H1 (cell line): ENCODE measurements around the gene RCOR2. TPM values are rescaled to one million over a fixed set of nuclear protein-coding genes. Genes with fewer than 3 reads are reported as not detected.
A peak's percentile ranks its signal among the peaks of the same experiment; 100 is the strongest.

Experiments
- CTCF ChIA-PET: fragments of 300-600 bp; sonication (Branson Sonifier 250); formaldehyde crosslinking; loops from one replicate; lab custom pipeline; 2021; ENCODE audit not compliant: partially characterized antibody; lab: Charles Lee
- POLR2A ChIA-PET: fragments of 300-600 bp; sonication (Branson Sonifier 250); formaldehyde crosslinking; loops from one replicate; lab custom pipeline; 2021; ENCODE audit warnings: inconsistent platforms; ENCODE audit not compliant: partially characterized antibody; lab: Charles Lee
- DNase-seq, 2 experiments: peaks; one replicate each; pipeline versions ENCODE4 v3.0.0 to v3.0.0-alpha.2; 2010 to 2022; ENCODE audit warnings: low spot score in 2 of 2, low read depth in 1 of 2, mixed read lengths in 1 of 2
- FAIRE-seq: peaks from 2 replicates; lab custom pipeline; 2011; peaks lifted over from hg19 to GRCh38; lab: Jason Lieb, UNC
- H2AFZ ChIP-seq: 2 replicates; pipeline ENCODE4 v1.8.1; 2012; ENCODE audit warnings: low read length, inconsistent platforms
- H2AK5ac ChIP-seq: 2 replicates; pipeline ENCODE4 v1.6.1; 2013; ENCODE audit warnings: low read depth, low read length
- H2BK120ac ChIP-seq: replicated peaks from 2 replicates; pipeline ENCODE3; 2013; ENCODE audit warnings: low read depth, low read length, inconsistent platforms
- H2BK12ac ChIP-seq: 2 replicates; pipeline ENCODE4 v1.6.1; 2013; ENCODE audit warnings: low read depth, low read length
- H2BK15ac ChIP-seq: 2 replicates; pipeline ENCODE4 v1.6.1; 2013; ENCODE audit warnings: low read length
- H2BK20ac ChIP-seq: 2 replicates; pipeline ENCODE4 v1.6.1; 2013; ENCODE audit warnings: low read length
- H2BK5ac ChIP-seq: 2 replicates; pipeline ENCODE4 v1.6.1; 2013; ENCODE audit warnings: low read depth, low read length
- H3K14ac ChIP-seq: 2 replicates; pipeline ENCODE4 v1.6.1; 2013; ENCODE audit warnings: inconsistent platforms; ENCODE audit not compliant: insufficient read length
- H3K18ac ChIP-seq: 2 replicates; pipeline ENCODE4 v1.6.1; 2013; ENCODE audit warnings: low read length; ENCODE audit errors: extremely low read depth
- H3K23ac ChIP-seq: 2 replicates; pipeline ENCODE4 v1.6.1; 2013; ENCODE audit warnings: inconsistent platforms; ENCODE audit not compliant: insufficient read length
- H3K23me2 ChIP-seq: 2 replicates; pipeline ENCODE4 v1.6.1; 2013; ENCODE audit warnings: low read depth, low read length
- H3K27ac ChIP-seq: 2 replicates; pipeline ENCODE4 v1.6.1; 2011; ENCODE audit warnings: low read depth, low read length, inconsistent platforms
- H3K27me3 ChIP-seq, 4 experiments: replicated peaks in 1 of 4; 1 replicate in 1 of 4; 2 replicates in 3 of 4; pipeline versions ENCODE4 v1.6.1 to v1.8.1; 2011 to 2013; ENCODE audit warnings: low read length in 3 of 4, mild to moderate bottlenecking in 3 of 4, inconsistent platforms in 2 of 4, mixed read lengths in 2 of 4, moderate library complexity in 1 of 4; ENCODE audit not compliant: control insufficient read depth in 3 of 4, insufficient read depth in 3 of 4; ENCODE audit errors: extremely low read depth in 1 of 4
- H3K36me3 ChIP-seq, 4 experiments: 2 replicates each; pipeline versions ENCODE4 v1.6.1 to v1.8.1; 2011 to 2013; ENCODE audit warnings: mild to moderate bottlenecking in 4 of 4, low read length in 3 of 4, moderate library complexity in 2 of 4, control low read depth in 1 of 4, inconsistent platforms in 1 of 4; ENCODE audit not compliant: insufficient read depth in 4 of 4, control insufficient read depth in 2 of 4
- H3K4ac ChIP-seq: replicated peaks from 2 replicates; pipeline ENCODE3; 2013; ENCODE audit warnings: low read length, low read depth, mixed read lengths, inconsistent platforms; ENCODE audit not compliant: insufficient read length
- H3K4me1 ChIP-seq, 4 experiments: replicated peaks in 1 of 4; 1 replicate in 1 of 4; 2 replicates in 3 of 4; pipeline versions ENCODE4 v1.6.1 to v1.8.1; 2011 to 2013; ENCODE audit warnings: low read length in 3 of 4, inconsistent platforms in 2 of 4, mixed read lengths in 1 of 4; ENCODE audit not compliant: insufficient read depth in 4 of 4, control insufficient read depth in 3 of 4
- H3K4me2 ChIP-seq, 2 experiments: 2 replicates each; pipeline versions ENCODE4 v1.6.1 to v1.8.1; 2011 to 2013; ENCODE audit warnings: low read depth in 2 of 2, low read length in 2 of 2, control low read depth in 1 of 2, inconsistent platforms in 1 of 2, mild to moderate bottlenecking in 1 of 2; ENCODE audit not compliant: insufficient read depth in 1 of 2
- H3K4me3 ChIP-seq, 4 experiments: fragments of 200-600, 300-600 bp in 1 of 4; sonication (generic), shearing (Covaris generic), sonication (Bioruptor Twin) in 1 of 4; 2 replicates each; pipeline versions ENCODE4 v1.5.1 to v1.8.1; 2011 to 2016; ENCODE audit warnings: low read length in 4 of 4, low read depth in 3 of 4, control low read depth in 2 of 4, inconsistent platforms in 2 of 4, mild to moderate bottlenecking in 2 of 4, mixed read lengths in 1 of 4, moderate library complexity in 1 of 4; ENCODE audit not compliant: insufficient read depth in 2 of 4; ENCODE audit errors: extremely low read depth in 1 of 4
- H3K56ac ChIP-seq: replicated peaks from 2 replicates; pipeline ENCODE3; 2013; ENCODE audit warnings: low read depth, mild to moderate bottlenecking, mixed read lengths, low read length, inconsistent platforms; ENCODE audit not compliant: insufficient read length
- H3K79me1 ChIP-seq: 2 replicates; pipeline ENCODE4 v1.6.1; 2013; ENCODE audit warnings: low read depth, low read length, control low read depth
- H3K79me2 ChIP-seq, 2 experiments: 2 replicates each; pipeline versions ENCODE4 v1.6.1 to v1.8.1; 2012 to 2013; ENCODE audit warnings: low read length in 2 of 2, mild to moderate bottlenecking in 2 of 2, inconsistent platforms in 1 of 2; ENCODE audit not compliant: insufficient read depth in 2 of 2, control insufficient read depth in 1 of 2
- H3K9ac ChIP-seq, 4 experiments: replicated peaks in 1 of 4; 1 replicate in 1 of 4; 2 replicates in 3 of 4; pipeline versions ENCODE4 v1.6.1 to v1.8.1; 2011 to 2013; ENCODE audit warnings: low read depth in 3 of 4, low read length in 3 of 4, control low read depth in 2 of 4, mild to moderate bottlenecking in 2 of 4, moderate library complexity in 2 of 4, inconsistent platforms in 1 of 4; ENCODE audit errors: extremely low read depth in 1 of 4
- H3K9me3 ChIP-seq, 2 experiments: 2 replicates each; pipeline versions ENCODE4 v1.6.1 to v1.8.1; 2012 to 2013; ENCODE audit warnings: mild to moderate bottlenecking in 2 of 2, moderate library complexity in 2 of 2, control low read depth in 1 of 2, inconsistent platforms in 1 of 2, low read depth in 1 of 2, low read length in 1 of 2, mixed read lengths in 1 of 2; ENCODE audit not compliant: insufficient read depth in 2 of 2
- H4K20me1 ChIP-seq, 2 experiments: replicated peaks in 1 of 2; 2 replicates each; pipeline versions ENCODE3 to v1.8.1; 2011 to 2013; ENCODE audit warnings: inconsistent platforms in 2 of 2, low read length in 2 of 2, mild to moderate bottlenecking in 1 of 2; ENCODE audit not compliant: insufficient read depth in 2 of 2, control insufficient read depth in 1 of 2
- H4K5ac ChIP-seq: 2 replicates; pipeline ENCODE4 v1.6.1; 2013; ENCODE audit warnings: low read length, low read depth, mixed read lengths, inconsistent platforms; ENCODE audit not compliant: insufficient read length
- H4K8ac ChIP-seq: 2 replicates; pipeline ENCODE4 v1.8.0; 2013; ENCODE audit warnings: mild to moderate bottlenecking, moderate library complexity, low read length, inconsistent platforms; ENCODE audit not compliant: insufficient read depth; ENCODE audit errors: extremely low read depth
- H4K91ac ChIP-seq: replicated peaks from 2 replicates; pipeline ENCODE3; 2013; ENCODE audit warnings: low read length, mixed read lengths, inconsistent platforms; ENCODE audit not compliant: insufficient read length
- ATF3 ChIP-seq: IDR thresholded peaks from 2 replicates; pipeline ENCODE4 v1.6.1; 2011; ENCODE audit warnings: low read depth, mild to moderate bottlenecking, low read length; ENCODE audit not compliant: insufficient read depth
- BCL11A ChIP-seq, 2 experiments: IDR thresholded peaks; one replicate each; pipeline ENCODE4 v1.6.1; 2011; ENCODE audit warnings: low read depth in 2 of 2, low read length in 2 of 2, mild to moderate bottlenecking in 2 of 2
- KDM1A ChIP-seq: fragments of 200-600, 300-600 bp; sonication (generic); IDR thresholded peaks from 2 replicates; pipeline ENCODE4 v1.7.1; 2016; ENCODE audit warnings: mild to moderate bottlenecking, low read length, borderline replicate concordance
- NANOG ChIP-seq: IDR thresholded peaks from 2 replicates; pipeline ENCODE4 v1.6.1; 2011; ENCODE audit warnings: low read length, low read depth, mild to moderate bottlenecking, inconsistent platforms; ENCODE audit not compliant: insufficient read depth, poor library complexity, severe bottlenecking
- PHF8 ChIP-seq: fragments of 200-600 bp; sonication (generic); conservative IDR thresholded peaks from 2 replicates; pipeline ENCODE4 v1.7.1; 2012; ENCODE audit warnings: low read depth, mild to moderate bottlenecking, inconsistent platforms, low read length, moderate library complexity
- POLR2A ChIP-seq, 2 experiments: IDR thresholded peaks; 1 replicate in 1 of 2; 2 replicates in 1 of 2; pipeline ENCODE4 v1.6.1; 2011; ENCODE audit warnings: low read depth in 2 of 2, low read length in 2 of 2, mild to moderate bottlenecking in 2 of 2; ENCODE audit errors: control extremely low read depth in 1 of 2
- POU5F1 ChIP-seq: IDR thresholded peaks from 2 replicates; pipeline ENCODE4 v1.6.1; 2011; ENCODE audit warnings: low read depth, mild to moderate bottlenecking, low read length, moderate library complexity
- SRF ChIP-seq: IDR thresholded peaks from 2 replicates; pipeline ENCODE4 v1.6.1; 2011; ENCODE audit warnings: mild to moderate bottlenecking, low read depth, low read length, moderate library complexity
- SUZ12 ChIP-seq: fragments of 200-600 bp; sonication (generic); IDR thresholded peaks from 2 replicates; pipeline ENCODE4 v1.6.1; 2012; ENCODE audit warnings: mild to moderate bottlenecking, inconsistent platforms, low read length, moderate library complexity, mixed read lengths
- TBP ChIP-seq: IDR thresholded peaks from 2 replicates; pipeline ENCODE4 v1.6.1; 2011; ENCODE audit warnings: low read depth, low read length, improper control_type of control experiment
- WGBS, 2 experiments: shearing (Covaris generic) in 1 of 2; methylation state at CpG; one replicate each; pipeline versions ENCODE4 v1.1.6 to v1.1.7; 2013 to 2015; ENCODE audit warnings: low lambda C conversion rate in 2 of 2, mixed read lengths in 2 of 2, inconsistent platforms in 1 of 2, low coverage in 1 of 2, missing lambda C conversion rate in 1 of 2; ENCODE audit not compliant: insufficient replicate concordance in 2 of 2, insufficient coverage in 1 of 2, insufficient read length in 1 of 2; ENCODE audit errors: extremely low coverage in 1 of 2, missing lambda C conversion rate in 1 of 2; 5-methylcytosine and 5-hydroxymethylcytosine counted together
- polyA plus RNA-seq, 7 experiments: library from polyadenylated mRNA; depleted of rRNA in 3 of 7; stranded (reverse) in 5 of 7; unstranded in 2 of 7; fragments of >200 nt in 5 of 7; fragments of 200-250 nt in 2 of 7; gene quantifications; 1 replicate in 5 of 7; 2 replicates in 1 of 7; 4 replicates in 1 of 7; pipeline versions ENCODE4 v1.2.1 to v1.2.3, GENCODE V29; 2011 to 2013; ENCODE audit warnings: missing spikeins in 2 of 7, mixed read lengths in 2 of 7
- total RNA-seq: library from RNA; stranded (reverse); fragmentation: NEBNext Ultra II Directional; extraction: Animal tissue kit (Norgen Biotek cat#: 25700); gene quantifications from 2 replicates; pipeline ENCODE4 v1.2.1, GENCODE V29; 2021

Gene RCOR2
- total and polyA plus RNA-seq, 2 of the 8 experiments (the other 6 are each of a cell fraction or from before 2014, with no cell fraction given) = 54.6 to 78.0 TPM

- H4K20me1 ChIP-seq = peaks cover 4 to 7% of the 10 kb centered on the region in 2 experiments
- peak within 1 kb of the TSS; percentile 99 for H2BK5ac ChIP-seq
- DNase-seq (peak; percentile 94 to 96), FAIRE-seq (no peak)
- peak within 1 kb of the TSS; percentile 65 to 99 (median 76) for H3K4me3 ChIP-seq
- H3K23ac ChIP-seq = no peak within 1 kb of the TSS
- H4K5ac ChIP-seq = peak within 1 kb of the TSS; percentile 100
- H3K4ac ChIP-seq = peak within 1 kb of the TSS; percentile 97
- H3K56ac ChIP-seq = peak within 1 kb of the TSS; percentile 89
- H2BK20ac ChIP-seq = 0 out of 2 replicates have a peak within 1 kb of the TSS, but pooled peaks have one; percentile 61
- peak within 1 kb of the TSS; percentile 99 for H4K91ac ChIP-seq
- no peak within 1 kb of the TSS for H2AK5ac ChIP-seq
- no peaks in the 10 kb centered on the region for H3K9me3 ChIP-seq
- peak within 1 kb of the TSS; percentile 83 for H2AFZ ChIP-seq
- peaks cover 0 to 3% (median 2%) of the 10 kb centered on the region in 4 experiments; a peak in 4 of 8 replicates for H3K36me3 ChIP-seq
- ChIA-PET POLR2A (interaction anchor here (0.7 to 11.5 kb wide), 4 partner anchors 11 to 101 kb away, joined by 3 to 173 read pairs (median 3); partner anchors contain the start of gene RCOR2), CTCF (interaction anchor here (1.0 to 7.1 kb wide), 3 partner anchors 17 to 24 kb away, joined by 5 to 129 read pairs (median 39); partner anchors contain the start of gene RCOR2)
- H2BK15ac ChIP-seq = peak within 1 kb of the TSS; percentile 99; the same call in 1 of the 2 replicates
- H4K8ac ChIP-seq = peak within 1 kb of the TSS; percentile 99
- peak within 1 kb of the TSS; percentile 80 to 94 for H3K4me2 ChIP-seq
- H2BK12ac ChIP-seq = no peak within 1 kb of the TSS; the same call in 1 of the 2 replicates
- H3K79me2 ChIP-seq = peaks cover 4 to 42% of the 10 kb centered on the region in 2 experiments
- H3K9ac ChIP-seq = peak within 1 kb of the TSS; percentile 59 to 96 (median 84)
- H3K4me1 ChIP-seq = no peaks in the 10 kb centered on the region; a peak in 1 of 7 replicates
- H3K18ac ChIP-seq = peak within 1 kb of the TSS; percentile 100
- H3K14ac ChIP-seq = no peak within 1 kb of the TSS
- peaks cover 3% of the 10 kb centered on the region; the same call in 1 of the 2 replicates for H3K79me1 ChIP-seq
- H2BK120ac ChIP-seq = peak within 1 kb of the TSS; percentile 90
- H3K23me2 ChIP-seq = peaks cover 12% of the 10 kb centered on the region
- H3K27ac ChIP-seq = peak within 1 kb of the TSS; percentile 97
- H3K27me3 ChIP-seq = no peaks in the 10 kb centered on the region
- 2% methylated on average over 46 of the region's 92 CpGs; no CpG with 5 or more reads in 1 of the 2 experiments for WGBS, 2 experiments
- TF ChIP-seq KDM1A (no peak), NANOG (peak; percentile 5), POLR2A (IDR thresholded peaks at IDR 0.05; ENCODE audit: control extremely low read depth in 1 of 2, low read depth in 2 of 2, low read length in 2 of 2) (peak in 1 of 2 experiments; percentile 78; a peak in 2 of 3 replicates), SRF (peak; percentile 82), POU5F1 (no peak), ATF3 (peak; percentile 95), PHF8 (peak; percentile 80), SUZ12 (no peak), TBP (peak; percentile 56; the same call in 1 of the 2 replicates), BCL11A (IDR thresholded peaks at IDR 0.05; ENCODE audit: low read depth in 2 of 2, low read length in 2 of 2) (no peak)
Observed at GRCh38 chr11:63938479-63939396, 21.8 kb upstream of the RCOR2 start, which contains the start of gene NAA40. Gene NAA40, plus strand, starts transcription at chr11:63939002. Its CDS starts 95 bp downstream, at chr11:63939097.
